MG63 (cell line): Measurements from ENCODE around the gene TGM3. TPM values are rescaled to one million over a fixed set of nuclear protein-coding genes. Genes with fewer than 3 reads are reported as not detected.

Source experiments
- DNase-seq: peaks from one replicate; pipeline ENCODE4 v3.0.0-alpha.2; 2020
- H3K27me3 ChIP-seq: fragments of 250-450 bp; sonication (Bioruptor Pico); 2 replicates; pipeline ENCODE4 v1.5.1; 2020; ENCODE audit warnings: mild to moderate bottlenecking, moderate library complexity
- H3K36me3 ChIP-seq: fragments of 250-450 bp; sonication (Bioruptor Pico); 2 replicates; pipeline ENCODE4 v1.5.1; 2020; ENCODE audit warnings: mild to moderate bottlenecking, moderate library complexity
- H3K4me3 ChIP-seq: fragments of 250-450 bp; sonication (Bioruptor Pico); 2 replicates; pipeline ENCODE4 v1.5.1; 2020; ENCODE audit warnings: mild to moderate bottlenecking, moderate library complexity
- H3K9me3 ChIP-seq: fragments of 250-450 bp; sonication (Bioruptor Pico); 2 replicates; pipeline ENCODE4 v1.5.1; 2020; ENCODE audit warnings: mild to moderate bottlenecking, moderate library complexity
- total RNA-seq: library from RNA; depleted of rRNA; stranded (reverse); fragments of >200 nt; shearing (Covaris generic); gene quantifications from 2 replicates; pipeline ENCODE4 v1.2.3, GENCODE V29; 2014; ENCODE audit warnings: low replicate concordance

Gene TGM3
- total RNA-seq, 1 experiment from 2014 or later = not detected

DNA sequence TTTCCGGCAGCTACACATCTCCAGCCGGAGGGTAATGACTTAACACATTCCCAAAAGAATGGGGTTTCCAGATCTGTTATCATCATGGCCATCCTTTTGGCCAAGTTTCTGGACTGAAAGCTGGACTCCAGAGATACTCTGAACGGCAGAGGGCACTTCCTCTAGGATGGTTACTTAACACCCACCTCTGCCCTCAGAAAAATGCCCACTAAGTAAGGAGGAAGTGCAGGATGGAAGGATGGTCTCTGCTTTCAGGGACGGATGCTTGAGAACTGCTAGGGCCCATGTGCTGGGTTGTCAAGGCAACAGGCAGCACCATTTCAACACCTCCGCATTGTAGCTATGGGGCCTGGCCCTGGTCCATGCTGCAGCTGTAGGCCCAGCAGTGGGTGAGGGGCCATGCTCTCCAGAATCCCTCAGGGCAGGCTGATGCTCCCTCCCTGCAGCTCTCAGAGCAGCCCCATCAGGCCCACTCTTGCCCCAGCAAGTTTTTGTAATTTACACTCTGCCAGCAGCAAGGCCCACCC is 16.5 kb upstream of the TGM3 start:
- H3K36me3 ChIP-seq = no peaks in the 10 kb centered on the region
- no peaks in the 10 kb centered on the region for H3K27me3 ChIP-seq
- no peak for DNase-seq
- no peak overlapping the region for H3K4me3 ChIP-seq
- no peaks in the 10 kb centered on the region for H3K9me3 ChIP-seq

DNA sequence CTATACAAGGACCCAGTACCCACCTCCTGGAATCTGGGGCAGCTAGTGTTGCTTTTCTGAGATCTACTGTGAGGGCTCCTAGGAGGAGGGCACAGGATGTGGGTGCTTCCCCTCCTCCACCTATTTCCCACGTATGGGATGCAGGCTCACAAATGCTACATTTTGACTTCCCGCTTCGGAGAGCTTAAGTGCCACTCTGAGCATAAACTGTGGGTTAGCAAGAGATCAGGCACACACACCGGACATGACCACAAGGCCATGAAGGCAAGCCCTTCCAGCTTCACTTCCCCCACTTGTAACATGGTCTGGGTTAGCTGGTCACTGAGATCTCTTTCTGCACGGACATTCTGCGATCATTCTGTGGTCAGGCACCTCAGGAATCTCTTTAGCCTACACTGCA is 15.7 kb upstream of the TGM3 start:
- no peaks in the 10 kb centered on the region for H3K27me3 ChIP-seq
- H3K9me3 ChIP-seq = no peaks in the 10 kb centered on the region
- DNase-seq = no peak
- no peak overlapping the region for H3K4me3 ChIP-seq
- no peaks in the 10 kb centered on the region for H3K36me3 ChIP-seq

DNA sequence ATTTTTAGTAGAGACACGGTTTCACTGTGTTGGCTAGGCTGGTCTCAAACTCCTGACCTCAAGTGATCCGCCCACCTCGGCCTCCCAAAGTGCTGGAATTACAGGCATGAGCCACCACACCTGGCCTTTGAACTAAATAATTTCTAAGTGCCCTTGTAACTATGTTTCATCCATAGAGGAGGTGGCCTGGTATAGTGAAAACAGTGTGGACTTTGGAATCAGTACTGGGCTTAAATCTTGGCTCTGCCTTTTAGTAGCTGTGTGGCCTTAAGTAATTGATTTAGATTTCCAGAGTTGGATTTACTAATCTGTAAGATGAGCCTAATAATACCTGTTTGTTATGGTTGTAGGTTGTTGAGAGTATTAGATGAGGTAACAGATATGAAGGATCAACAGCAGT is 14.2 kb upstream of the TGM3 start:
- Histone ChIP-seq H3K27me3 (no peaks in the 10 kb centered on the region), H3K36me3 (no peaks in the 10 kb centered on the region), H3K9me3 (no peaks in the 10 kb centered on the region), H3K4me3 (no peak overlapping the region)
- DNase-seq = no peak

DNA sequence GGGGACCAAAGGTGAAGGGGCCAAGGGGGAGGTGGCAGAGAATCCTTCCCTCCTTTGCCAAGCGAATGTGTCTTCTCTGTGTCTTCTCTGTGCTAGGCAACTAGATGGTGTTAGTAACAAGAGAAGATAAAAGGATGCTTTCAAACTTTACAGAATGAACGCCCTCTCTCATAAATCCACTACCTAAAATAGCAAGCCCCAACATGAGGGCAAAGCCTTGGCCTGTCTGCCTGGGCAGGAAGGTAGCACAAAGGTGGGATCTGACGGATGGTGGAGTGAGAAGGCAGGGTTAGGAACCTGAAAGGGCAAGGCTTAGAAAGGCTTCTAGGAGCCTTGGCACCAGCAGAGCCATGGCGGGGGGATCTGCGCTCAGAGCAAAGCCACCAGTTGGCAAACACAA is 13.6 kb upstream of the TGM3 start:
- Histone ChIP-seq H3K4me3 (no peak overlapping the region), H3K9me3 (no peaks in the 10 kb centered on the region), H3K36me3 (no peaks in the 10 kb centered on the region), H3K27me3 (no peaks in the 10 kb centered on the region)
- no peak for DNase-seq

DNA sequence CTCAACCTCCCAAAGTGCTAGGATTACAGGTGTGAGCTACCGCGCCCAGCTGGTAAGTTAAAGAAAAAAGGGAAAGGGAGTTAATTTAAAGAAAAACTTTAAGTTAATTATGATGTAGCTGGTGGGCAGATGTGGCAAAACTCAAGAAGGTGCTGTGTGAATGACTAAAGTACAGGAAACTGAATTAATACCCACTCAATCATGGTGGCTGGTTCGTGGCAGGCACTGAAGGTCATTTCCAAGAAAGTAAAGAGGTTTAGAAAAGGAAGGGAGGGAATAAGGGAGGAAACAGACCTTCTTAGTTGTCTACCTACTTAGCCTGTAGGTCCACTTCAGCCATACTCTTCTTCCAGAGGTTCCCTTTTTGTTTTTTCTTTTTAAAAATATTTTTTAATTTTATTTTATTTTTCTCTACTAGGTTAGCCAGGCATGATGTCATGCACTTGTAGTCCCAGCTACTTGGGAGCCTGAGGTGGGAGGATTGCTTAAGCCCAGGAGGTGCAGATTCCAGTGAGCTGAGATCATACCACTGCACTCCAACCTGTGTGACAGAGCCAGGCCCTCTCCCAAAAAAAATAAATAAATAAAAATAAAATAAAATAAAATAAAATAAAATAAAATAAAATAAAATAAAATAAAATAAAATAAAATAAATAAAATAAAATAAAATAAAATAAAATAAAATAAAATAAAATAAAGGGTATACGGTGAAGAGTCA is 11.9 kb upstream of the TGM3 start:
- H3K9me3 ChIP-seq = no peaks in the 10 kb centered on the region
- no peaks in the 10 kb centered on the region for H3K27me3 ChIP-seq
- DNase-seq = peak; percentile 53
- no peak overlapping the region for H3K4me3 ChIP-seq
- H3K36me3 ChIP-seq = no peaks in the 10 kb centered on the region

DNA sequence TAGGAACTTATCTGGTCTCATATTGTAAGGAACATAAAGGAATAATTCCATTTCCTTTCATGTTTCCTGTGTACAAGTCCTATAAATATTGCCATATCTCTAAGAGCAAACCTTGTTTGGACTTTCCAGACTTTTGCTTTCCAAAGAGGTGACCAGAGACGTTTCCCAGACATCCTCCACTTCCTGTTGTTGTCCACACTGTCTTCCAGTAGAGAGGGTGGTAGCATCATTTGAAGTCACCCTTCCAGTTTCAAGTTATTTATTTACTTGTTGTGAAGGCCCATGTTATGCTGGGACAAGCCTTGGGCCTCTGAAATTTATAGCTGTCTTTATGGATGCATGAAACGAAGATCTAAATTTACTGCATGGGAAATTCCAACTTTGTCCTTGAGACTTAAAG is 10.6 kb upstream of the TGM3 start:
- Histone ChIP-seq H3K36me3 (no peaks in the 10 kb centered on the region), H3K9me3 (no peaks in the 10 kb centered on the region), H3K27me3 (no peaks in the 10 kb centered on the region), H3K4me3 (no peak overlapping the region)
- no peak for DNase-seq

DNA sequence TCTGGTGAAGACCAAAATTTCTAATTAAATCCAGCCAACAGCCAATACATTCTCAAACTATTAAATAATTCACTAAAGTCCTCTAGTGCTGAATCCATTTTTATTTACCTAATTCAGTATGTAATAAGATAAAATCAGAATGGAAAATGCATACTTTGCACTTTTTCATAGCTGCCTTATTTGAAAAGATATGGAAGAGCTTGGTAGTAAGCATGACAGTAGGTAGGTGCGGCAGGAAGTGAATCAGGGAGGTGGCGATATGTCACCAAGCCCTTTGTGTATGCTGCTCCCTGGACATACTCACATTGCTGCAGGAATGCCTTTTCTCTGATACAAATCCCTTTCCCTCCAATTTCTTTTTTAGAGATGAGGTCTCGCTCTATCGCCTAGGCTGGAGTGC is 10.2 kb upstream of the TGM3 start:
- H3K27me3 ChIP-seq = no peaks in the 10 kb centered on the region
- DNase-seq = no peak
- no peak overlapping the region for H3K4me3 ChIP-seq
- H3K9me3 ChIP-seq = no peaks in the 10 kb centered on the region
- no peaks in the 10 kb centered on the region for H3K36me3 ChIP-seq

DNA sequence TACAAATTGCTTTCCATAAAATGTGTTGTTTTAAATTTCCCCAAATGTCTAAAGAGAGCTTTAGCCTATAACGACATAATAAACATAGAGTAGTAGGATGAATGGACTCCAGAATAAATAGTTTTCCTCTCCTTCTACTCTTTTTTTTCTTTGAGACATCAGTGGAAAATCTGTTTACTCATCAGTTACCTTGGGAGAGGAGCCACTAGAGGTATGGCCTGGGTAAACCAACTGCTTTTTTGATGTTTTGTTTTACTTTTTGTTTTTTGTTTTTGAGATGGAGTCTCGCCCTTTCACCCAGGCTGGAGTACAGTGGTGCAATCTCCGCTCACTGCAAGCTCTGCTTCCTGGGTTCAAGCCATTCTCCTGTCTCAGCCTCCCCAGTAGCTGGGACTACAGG is 8.3 kb upstream of the TGM3 start:
- no peaks in the 10 kb centered on the region for H3K36me3 ChIP-seq
- H3K9me3 ChIP-seq = no peaks in the 10 kb centered on the region
- H3K27me3 ChIP-seq = no peaks in the 10 kb centered on the region
- no peak overlapping the region for H3K4me3 ChIP-seq
- DNase-seq = no peak

DNA sequence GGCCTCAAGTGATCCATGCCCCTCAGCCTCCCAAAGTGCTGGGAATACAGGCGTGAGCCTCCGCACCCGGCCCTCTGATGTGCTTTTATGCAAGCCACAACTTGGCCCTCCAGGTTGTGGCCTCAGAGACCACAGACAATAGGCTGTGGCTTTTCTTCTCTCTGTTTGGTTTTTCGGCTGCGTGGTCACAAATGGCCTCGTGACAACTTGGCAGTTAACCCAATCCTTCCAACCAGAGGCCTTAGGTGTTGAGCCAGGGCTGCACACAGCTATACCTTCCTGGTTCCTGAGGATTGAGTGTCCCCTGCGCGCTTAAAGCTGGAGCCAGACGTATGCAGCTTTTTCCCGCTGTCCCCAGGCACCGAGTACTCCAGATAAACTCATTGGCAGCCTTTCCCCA is 6.3 kb upstream of the TGM3 start:
- Histone ChIP-seq H3K4me3 (no peak overlapping the region), H3K36me3 (no peaks in the 10 kb centered on the region), H3K27me3 (no peaks in the 10 kb centered on the region), H3K9me3 (no peaks in the 10 kb centered on the region)
- no peak for DNase-seq

DNA sequence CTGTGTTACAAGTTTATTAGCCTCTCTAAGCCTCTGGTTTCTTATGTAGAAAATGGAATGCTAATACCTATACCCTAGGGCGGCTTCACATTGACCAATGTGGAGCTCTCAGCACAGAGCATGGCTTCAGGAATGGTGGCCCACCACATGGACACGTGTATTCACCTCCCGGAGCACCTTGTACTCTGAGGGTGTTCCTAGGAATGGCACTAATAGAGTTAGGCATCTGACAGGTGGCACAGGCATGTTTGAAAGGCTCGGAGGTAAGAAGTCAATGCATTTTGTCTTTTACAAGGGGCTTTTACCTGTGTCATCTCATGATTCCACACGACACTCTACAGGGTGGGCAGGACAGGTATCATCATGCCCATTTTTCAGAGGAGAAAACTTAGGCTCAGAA is 5.3 kb upstream of the TGM3 start:
- Histone ChIP-seq H3K36me3 (no peaks in the 10 kb centered on the region), H3K9me3 (no peaks in the 10 kb centered on the region), H3K27me3 (no peaks in the 10 kb centered on the region), H3K4me3 (no peak overlapping the region)
- no peak for DNase-seq

DNA sequence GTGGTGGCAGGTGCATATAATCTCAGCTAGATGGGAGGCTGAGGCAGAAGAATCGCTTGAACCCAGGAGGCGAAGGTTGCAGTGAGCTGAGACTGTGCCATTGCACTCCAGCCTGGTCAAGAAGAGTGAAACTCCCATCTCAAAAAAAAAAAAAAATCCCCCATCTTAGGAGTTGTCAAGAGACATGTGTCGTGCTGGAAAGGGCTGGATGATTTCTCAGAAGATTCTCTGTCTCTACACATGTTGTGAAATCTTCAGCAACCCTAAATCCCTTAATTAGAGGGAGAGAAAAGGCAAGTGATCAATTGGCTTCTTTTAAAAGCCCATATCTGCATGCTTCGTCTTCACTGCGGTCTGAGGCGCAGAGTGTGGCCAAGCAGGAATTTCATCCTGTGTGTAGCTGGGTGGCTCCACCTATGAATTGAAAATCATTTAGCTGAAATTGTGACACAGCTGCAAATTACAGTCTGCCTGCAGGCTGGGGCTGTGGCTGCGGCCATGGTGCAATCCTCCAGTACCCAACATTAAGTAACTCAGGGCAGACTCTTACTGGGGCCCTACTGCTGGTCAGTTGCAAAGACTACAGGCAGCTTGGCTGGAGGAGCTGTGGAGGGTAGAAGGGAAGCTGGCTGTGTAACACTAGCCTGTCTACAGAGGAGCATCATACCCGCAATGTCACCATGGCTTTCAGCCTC is 3.2 kb upstream of the TGM3 start:
- no peaks in the 10 kb centered on the region for H3K9me3 ChIP-seq
- H3K27me3 ChIP-seq = no peaks in the 10 kb centered on the region
- H3K4me3 ChIP-seq = no peak overlapping the region
- H3K36me3 ChIP-seq = no peaks in the 10 kb centered on the region
- no peak for DNase-seq

DNA sequence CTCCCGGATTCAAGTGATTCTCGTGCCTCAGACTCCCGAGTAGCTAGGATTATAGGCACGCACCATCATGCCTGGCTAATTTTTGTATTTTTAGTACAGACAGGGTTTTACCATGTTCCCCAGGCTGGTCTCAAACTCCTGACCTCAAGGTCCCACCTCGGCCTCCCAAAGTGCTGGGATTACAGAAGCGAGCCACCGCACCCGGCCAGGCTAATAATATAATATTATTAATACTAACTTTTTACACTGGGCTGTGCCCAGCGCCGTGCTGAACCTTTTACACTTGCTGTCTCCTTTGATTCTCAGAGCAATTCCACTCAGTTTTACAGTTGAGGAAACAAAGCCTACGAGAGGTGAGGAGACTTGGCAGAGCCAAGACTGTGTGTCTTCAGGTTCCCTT is 2.3 kb upstream of the TGM3 start:
- no peak for DNase-seq
- no peaks in the 10 kb centered on the region for H3K9me3 ChIP-seq
- no peaks in the 10 kb centered on the region for H3K36me3 ChIP-seq
- H3K27me3 ChIP-seq = no peaks in the 10 kb centered on the region
- H3K4me3 ChIP-seq = no peak overlapping the region

DNA sequence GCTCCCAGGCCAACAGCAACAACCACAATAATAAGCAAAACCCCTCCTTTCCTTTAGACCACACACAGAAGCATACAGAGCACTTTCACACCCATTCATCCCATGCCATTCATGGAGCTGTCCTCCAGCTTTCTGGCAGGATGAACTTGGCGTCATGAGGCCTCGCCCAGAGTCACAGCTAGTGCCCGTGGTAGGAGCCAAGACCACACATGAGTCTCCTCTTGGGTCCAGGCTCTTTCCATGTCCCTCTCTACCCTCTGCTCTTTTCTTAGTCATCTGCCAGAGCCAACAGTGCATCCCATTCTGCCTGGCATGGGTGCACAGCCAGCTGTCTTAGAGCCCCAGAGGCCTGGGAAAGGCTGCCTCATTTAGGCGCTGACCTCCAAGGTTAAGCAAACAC is 1.8 kb upstream of the TGM3 start:
- H3K4me3 ChIP-seq = no peak overlapping the region
- H3K9me3 ChIP-seq = no peaks in the 10 kb centered on the region
- no peaks in the 10 kb centered on the region for H3K36me3 ChIP-seq
- H3K27me3 ChIP-seq = no peaks in the 10 kb centered on the region
- DNase-seq = peak; percentile 56

DNA sequence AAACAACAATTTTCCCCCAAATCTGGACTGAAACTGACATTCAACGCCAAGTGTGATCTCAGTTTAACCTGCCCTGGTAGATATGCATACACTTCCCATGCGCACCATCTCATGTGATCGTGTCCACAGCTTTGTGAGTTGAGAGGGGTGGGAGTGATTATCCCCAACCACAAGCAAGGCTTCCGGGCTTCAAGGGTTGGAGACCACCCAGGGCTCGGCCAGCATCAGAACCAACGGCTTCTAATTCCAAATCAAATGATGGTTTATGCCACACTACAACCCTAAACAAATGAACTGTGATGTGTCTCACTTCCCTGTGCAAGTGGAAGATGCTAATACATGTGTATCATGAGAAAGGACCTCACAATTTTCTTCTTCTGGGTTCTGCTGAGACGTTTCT is 515 bp upstream of the TGM3 start:
- Histone ChIP-seq H3K9me3 (no peaks in the 10 kb centered on the region), H3K4me3 (no peak overlapping the region), H3K27me3 (no peaks in the 10 kb centered on the region), H3K36me3 (no peaks in the 10 kb centered on the region)
- no peak for DNase-seq

DNA sequence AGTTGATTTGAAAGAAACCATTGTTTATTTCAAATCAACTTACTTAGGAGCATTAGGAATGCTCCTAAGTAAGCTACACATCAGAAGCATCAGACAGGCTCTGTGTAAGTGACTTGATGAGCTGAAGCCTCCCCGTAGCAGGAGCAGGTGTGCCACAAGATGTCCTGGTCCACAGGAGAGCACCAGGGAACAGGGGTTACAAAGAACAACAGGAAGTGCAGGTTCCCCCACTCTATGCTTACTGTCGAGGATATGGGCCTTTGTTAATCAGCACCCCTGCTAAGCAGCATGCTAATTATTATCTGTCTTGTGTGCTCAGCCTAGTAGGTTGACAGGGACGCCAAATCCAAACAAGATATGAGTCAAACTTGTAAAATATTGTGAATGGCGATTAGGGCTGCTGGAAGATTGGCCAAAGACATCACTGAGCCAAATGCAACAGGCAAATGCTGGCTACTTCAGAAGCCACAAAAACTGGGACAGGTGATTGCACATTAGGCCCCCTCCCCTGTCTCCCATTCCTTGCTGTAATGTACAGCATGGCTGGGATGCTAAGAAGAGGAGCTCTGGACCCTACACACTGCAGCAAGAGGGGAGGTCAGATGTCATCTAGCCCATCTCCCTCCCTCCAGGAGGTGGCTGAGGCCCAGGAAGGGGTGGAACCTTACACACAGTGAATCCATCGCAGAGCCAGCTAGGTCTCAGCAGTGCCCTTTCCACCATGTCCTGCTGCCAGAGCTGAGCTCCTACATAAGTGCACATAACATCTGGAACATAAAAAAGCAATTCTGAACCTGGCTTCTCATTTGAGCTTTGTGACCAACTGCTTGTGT is 939 bp downstream of the TGM3 start:
- no peak overlapping the region for H3K4me3 ChIP-seq
- H3K9me3 ChIP-seq = no peaks in the 10 kb centered on the region
- H3K36me3 ChIP-seq = no peaks in the 10 kb centered on the region
- no peaks in the 10 kb centered on the region for H3K27me3 ChIP-seq
- peak; percentile 52 for DNase-seq

DNA sequence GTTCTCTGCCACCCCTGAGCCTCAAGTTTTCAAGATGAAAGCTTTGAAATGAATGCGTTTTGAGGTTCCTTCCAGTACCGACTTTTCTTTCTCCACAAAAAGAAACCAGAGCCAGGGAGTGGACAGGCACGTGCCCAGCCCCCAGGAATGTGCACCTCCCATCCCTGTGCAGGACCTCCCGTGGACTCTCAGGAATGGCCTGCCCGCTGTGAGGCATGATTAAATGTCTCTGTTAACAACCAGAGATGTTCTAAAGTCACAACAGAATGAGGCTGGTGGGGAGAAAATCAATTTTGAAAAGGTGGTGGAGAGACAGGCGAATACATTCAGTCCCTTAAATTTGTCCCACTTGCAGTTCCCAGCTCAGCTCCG is 1.5 kb downstream of the TGM3 start:
- H3K27me3 ChIP-seq = no peaks in the 10 kb centered on the region
- DNase-seq = peak; percentile 29
- no peaks in the 10 kb centered on the region for H3K9me3 ChIP-seq
- H3K4me3 ChIP-seq = no peak overlapping the region
- H3K36me3 ChIP-seq = no peaks in the 10 kb centered on the region

DNA sequence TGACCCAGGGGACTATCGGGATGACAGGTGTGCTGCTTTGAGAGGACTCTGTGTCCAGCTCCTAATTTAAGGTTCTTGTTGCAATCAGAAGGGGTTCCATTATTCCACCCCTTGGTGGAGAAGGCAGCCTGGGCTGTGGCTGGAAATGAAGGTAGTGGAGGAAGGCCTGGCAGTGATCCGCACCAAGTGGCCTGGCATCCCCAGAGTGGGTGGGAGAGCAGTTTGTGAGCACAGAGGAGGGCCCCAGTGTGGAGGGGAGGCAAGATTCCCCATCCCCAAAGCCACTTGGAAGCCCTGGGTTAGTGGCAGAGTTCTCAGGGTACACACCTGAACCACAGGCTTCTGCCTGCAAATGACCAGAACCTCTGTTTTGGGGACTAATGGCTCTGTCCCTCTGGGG is 2.3 kb downstream of the TGM3 start:
- Histone ChIP-seq H3K4me3 (no peak overlapping the region), H3K9me3 (no peaks in the 10 kb centered on the region), H3K27me3 (no peaks in the 10 kb centered on the region), H3K36me3 (no peaks in the 10 kb centered on the region)
- no peak for DNase-seq
